K562 (cell line): ENCODE results near the gene SMIM29. TPM values are rescaled to one million over a fixed set of nuclear protein-coding genes. Genes with fewer than 3 reads are reported as not detected.

Source experiments
- BRF1 ChIP-seq: IDR thresholded peaks from 3 replicates; pipeline ENCODE4 v1.6.1; 2011; ENCODE audit warnings: borderline replicate concordance, mild to moderate bottlenecking; ENCODE audit not compliant: insufficient read length; ENCODE audit errors: extremely low read depth
- CBX3 ChIP-seq, 2 experiments: IDR thresholded peaks; 1 replicate in 1 of 2; 2 replicates in 1 of 2; pipeline ENCODE4 v1.6.1; 2012; ENCODE audit warnings: inconsistent platforms in 2 of 2, low read length in 2 of 2, borderline replicate concordance in 1 of 2, control low read depth in 1 of 2
- HDAC6 ChIP-seq: IDR thresholded peaks from 2 replicates; pipeline ENCODE4 v1.6.1; 2012; ENCODE audit warnings: low read depth, mild to moderate bottlenecking, control low read depth, inconsistent platforms, low read length, moderate library complexity
- NCOA4 ChIP-seq: fragments of 450-650 bp; IDR thresholded peaks from 2 replicates; pipeline ENCODE4 v1.6.1; 2018; ENCODE audit warnings: mild to moderate bottlenecking; ENCODE audit not compliant: partially characterized antibody
- SMARCC2 ChIP-seq: fragments of 450-650 bp; IDR thresholded peaks from 2 replicates; pipeline ENCODE4 v1.6.1; 2017; ENCODE audit warnings: antibody characterized with exemption, moderate library complexity, mild to moderate bottlenecking, low read depth
- polyA plus RNA-seq, 8 experiments: library from polyadenylated mRNA; depleted of rRNA in 4 of 8; stranded (reverse) in 5 of 8; unstranded in 3 of 8; fragments of >200 nt; fragmentation: Nextera tagmentation in 2 of 8; fragmentation: Illumina TruSeq in 1 of 8; extraction: Ambion mirVana in 2 of 8; extraction: Trizol in 1 of 8; gene quantifications; 2 replicates each; pipeline versions ENCODE4 v1.2.1 to v1.2.3, GENCODE V29; 2011 to 2014; ENCODE audit warnings: inconsistent platforms in 1 of 8, missing spikeins in 1 of 8
- total RNA-seq, 7 experiments: library from RNA; depleted of rRNA in 6 of 7; stranded (reverse); fragments of >200 nt in 6 of 7; fragmentation: Illumina TruSeq in 2 of 7; extraction: Trizol in 2 of 7; gene quantifications; 2 replicates each; pipeline versions ENCODE4 v1.2.1 to v1.2.3, GENCODE V29; 2011 to 2021; ENCODE audit warnings: low replicate concordance in 1 of 7
- TF ChIP-seq, protein P1 (sequence below), 3 experiments: fragments of 200-800 bp in 1 of 3; sonication (Bioruptor generic) in 1 of 3; sonication (generic) in 1 of 3; formaldehyde crosslinking in 1 of 3; IDR thresholded peaks; 2 replicates each; pipeline versions ENCODE4 v1.6.1 to v1.8.0; 2016 to 2022; ENCODE audit warnings: mild to moderate bottlenecking in 2 of 3, missing compliant biosample characterization in 2 of 3, missing genetic modification characterization in 2 of 3, missing genetic modification reagents in 1 of 3
- TF ChIP-seq, protein P2 (sequence below), 2 experiments: fragments of 450-650 bp; conservative IDR thresholded peaks; 2 replicates each; pipeline ENCODE4 v1.6.1; 2017; ENCODE audit warnings: mild to moderate bottlenecking in 2 of 2, moderate library complexity in 2 of 2
- TF ChIP-seq, protein P3 (sequence below), 2 experiments: fragments of 450-650 bp; formaldehyde crosslinking in 1 of 2; IDR thresholded peaks; 2 replicates each; pipeline versions ENCODE4 v1.4.0 to v1.6.1; 2014 to 2020; ENCODE audit warnings: mild to moderate bottlenecking in 2 of 2, borderline replicate concordance in 1 of 2, low read depth in 1 of 2
- TF ChIP-seq, protein P4 (sequence below): fragments of 450-650 bp; IDR thresholded peaks from 2 replicates; pipeline ENCODE4 v1.6.1; 2016; ENCODE audit warnings: low read depth, mild to moderate bottlenecking, moderate library complexity
- TF ChIP-seq, protein P5 (sequence below): fragments of 200-800 bp; sonication (Bioruptor generic); IDR thresholded peaks from 2 replicates; pipeline ENCODE4 v1.6.1; 2017; ENCODE audit warnings: missing genetic modification characterization, missing compliant biosample characterization

Gene SMIM29
- total and polyA plus RNA-seq, 9 of the 15 experiments (the other 6 are each of a cell fraction or from before 2014, with no cell fraction given): 6.5 to 36.7 (median 20.9) TPM

DNA sequence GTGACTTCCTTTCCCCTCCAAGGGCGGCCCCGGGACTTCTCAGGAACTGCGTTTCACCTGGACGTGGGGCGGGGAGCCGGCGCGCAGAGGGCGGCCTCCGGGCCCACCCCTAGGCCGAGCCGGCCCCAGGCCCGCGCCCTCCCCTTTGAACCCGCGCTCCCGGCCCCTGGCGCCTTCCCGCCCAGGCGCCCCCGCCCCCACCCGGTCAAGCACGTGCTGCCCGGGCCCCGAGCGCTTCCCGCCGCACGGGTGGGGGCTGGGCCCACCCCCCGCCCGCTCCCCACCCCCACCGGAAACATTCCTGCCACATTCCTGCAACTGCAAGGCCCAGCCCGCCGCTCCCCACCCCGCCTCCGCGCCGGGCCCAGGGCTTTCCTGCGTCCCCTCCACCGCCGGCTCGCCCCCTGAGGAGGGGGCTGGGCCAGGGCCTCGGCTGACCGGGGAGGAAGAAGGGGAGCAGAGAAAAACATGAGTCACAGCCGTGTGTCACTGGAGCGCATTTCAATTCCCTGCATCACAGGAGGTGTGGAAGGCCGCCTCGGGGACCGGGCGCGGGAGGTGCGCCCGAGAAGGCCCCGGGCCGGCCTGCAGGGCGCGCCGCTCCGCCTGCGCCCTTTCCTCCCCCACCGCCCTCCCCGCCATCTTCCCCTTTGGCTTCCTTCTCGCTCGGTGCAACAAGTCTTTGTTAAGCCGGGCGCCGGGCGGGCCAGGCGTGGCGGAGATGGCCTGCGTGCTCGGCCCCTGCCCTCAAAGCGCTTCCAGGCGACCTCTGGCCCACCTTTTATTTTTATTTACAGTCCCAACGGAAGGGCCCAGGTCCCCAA is 13.3 kb downstream of the SMIM29 start (continued):
- TF ChIP-seq, protein P1, sequence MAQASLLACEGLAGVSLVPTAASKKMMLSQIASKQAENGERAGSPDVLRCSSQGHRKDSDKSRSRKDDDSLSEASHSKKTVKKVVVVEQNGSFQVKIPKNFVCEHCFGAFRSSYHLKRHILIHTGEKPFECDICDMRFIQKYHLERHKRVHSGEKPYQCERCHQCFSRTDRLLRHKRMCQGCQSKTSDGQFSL (CRISPR knock-in tag; IDR thresholded peaks at IDR 0.05): no peak
- TF ChIP-seq, protein P1 (tag; IDR thresholded peaks at IDR 0.05): peak in 1 of 2 experiments; percentile 24; a peak in 1 of 4 replicates
- TF ChIP-seq, protein P2, sequence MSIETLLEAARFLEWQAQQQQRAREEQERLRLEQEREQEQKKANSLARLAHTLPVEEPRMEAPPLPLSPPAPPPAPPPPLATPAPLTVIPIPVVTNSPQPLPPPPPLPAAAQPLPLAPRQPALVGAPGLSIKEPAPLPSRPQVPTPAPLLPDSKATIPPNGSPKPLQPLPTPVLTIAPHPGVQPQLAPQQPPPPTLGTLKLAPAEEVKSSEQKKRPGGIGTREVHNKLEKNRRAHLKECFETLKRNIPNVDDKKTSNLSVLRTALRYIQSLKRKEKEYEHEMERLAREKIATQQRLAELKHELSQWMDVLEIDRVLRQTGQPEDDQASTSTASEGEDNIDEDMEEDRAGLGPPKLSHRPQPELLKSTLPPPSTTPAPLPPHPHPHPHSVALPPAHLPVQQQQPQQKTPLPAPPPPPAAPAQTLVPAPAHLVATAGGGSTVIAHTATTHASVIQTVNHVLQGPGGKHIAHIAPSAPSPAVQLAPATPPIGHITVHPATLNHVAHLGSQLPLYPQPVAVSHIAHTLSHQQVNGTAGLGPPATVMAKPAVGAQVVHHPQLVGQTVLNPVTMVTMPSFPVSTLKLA (conservative IDR thresholded peaks at IDR 0.05): 0 out of 4 replicates have a peak, but pooled peaks of 1 of the 2 experiments have one; percentile 28
- TF ChIP-seq, protein P3, sequence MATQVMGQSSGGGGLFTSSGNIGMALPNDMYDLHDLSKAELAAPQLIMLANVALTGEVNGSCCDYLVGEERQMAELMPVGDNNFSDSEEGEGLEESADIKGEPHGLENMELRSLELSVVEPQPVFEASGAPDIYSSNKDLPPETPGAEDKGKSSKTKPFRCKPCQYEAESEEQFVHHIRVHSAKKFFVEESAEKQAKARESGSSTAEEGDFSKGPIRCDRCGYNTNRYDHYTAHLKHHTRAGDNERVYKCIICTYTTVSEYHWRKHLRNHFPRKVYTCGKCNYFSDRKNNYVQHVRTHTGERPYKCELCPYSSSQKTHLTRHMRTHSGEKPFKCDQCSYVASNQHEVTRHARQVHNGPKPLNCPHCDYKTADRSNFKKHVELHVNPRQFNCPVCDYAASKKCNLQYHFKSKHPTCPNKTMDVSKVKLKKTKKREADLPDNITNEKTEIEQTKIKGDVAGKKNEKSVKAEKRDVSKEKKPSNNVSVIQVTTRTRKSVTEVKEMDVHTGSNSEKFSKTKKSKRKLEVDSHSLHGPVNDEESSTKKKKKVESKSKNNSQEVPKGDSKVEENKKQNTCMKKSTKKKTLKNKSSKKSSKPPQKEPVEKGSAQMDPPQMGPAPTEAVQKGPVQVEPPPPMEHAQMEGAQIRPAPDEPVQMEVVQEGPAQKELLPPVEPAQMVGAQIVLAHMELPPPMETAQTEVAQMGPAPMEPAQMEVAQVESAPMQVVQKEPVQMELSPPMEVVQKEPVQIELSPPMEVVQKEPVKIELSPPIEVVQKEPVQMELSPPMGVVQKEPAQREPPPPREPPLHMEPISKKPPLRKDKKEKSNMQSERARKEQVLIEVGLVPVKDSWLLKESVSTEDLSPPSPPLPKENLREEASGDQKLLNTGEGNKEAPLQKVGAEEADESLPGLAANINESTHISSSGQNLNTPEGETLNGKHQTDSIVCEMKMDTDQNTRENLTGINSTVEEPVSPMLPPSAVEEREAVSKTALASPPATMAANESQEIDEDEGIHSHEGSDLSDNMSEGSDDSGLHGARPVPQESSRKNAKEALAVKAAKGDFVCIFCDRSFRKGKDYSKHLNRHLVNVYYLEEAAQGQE (IDR thresholded peaks at IDR 0.05; ENCODE audit: borderline replicate concordance): 0 out of 2 replicates have a peak, but pooled peaks have one; percentile 13
- TF ChIP-seq, protein P3 (CRISPR knock-in tag; IDR thresholded peaks at IDR 0.05; ENCODE audit: low read depth): no peak
- TF ChIP-seq CBX3 (IDR thresholded peaks at IDR 0.05; ENCODE audit: borderline replicate concordance in 1 of 2, low read length in 2 of 2) (0 out of 3 replicates have a peak, but pooled peaks of 1 of the 2 experiments have one; percentile 7), HDAC6 (no peak), SMARCC2 (no peak), NCOA4 (no peak), BRF1 (no peak)
- TF ChIP-seq, protein P4, sequence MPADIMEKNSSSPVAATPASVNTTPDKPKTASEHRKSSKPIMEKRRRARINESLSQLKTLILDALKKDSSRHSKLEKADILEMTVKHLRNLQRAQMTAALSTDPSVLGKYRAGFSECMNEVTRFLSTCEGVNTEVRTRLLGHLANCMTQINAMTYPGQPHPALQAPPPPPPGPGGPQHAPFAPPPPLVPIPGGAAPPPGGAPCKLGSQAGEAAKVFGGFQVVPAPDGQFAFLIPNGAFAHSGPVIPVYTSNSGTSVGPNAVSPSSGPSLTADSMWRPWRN: no peak
- TF ChIP-seq, protein P5, sequence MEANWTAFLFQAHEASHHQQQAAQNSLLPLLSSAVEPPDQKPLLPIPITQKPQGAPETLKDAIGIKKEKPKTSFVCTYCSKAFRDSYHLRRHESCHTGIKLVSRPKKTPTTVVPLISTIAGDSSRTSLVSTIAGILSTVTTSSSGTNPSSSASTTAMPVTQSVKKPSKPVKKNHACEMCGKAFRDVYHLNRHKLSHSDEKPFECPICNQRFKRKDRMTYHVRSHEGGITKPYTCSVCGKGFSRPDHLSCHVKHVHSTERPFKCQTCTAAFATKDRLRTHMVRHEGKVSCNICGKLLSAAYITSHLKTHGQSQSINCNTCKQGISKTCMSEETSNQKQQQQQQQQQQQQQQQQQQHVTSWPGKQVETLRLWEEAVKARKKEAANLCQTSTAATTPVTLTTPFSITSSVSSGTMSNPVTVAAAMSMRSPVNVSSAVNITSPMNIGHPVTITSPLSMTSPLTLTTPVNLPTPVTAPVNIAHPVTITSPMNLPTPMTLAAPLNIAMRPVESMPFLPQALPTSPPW (CRISPR knock-in tag): peak; percentile 88
